HG03097 (cell line): ENCODE measurements around the gene ADAMTS19.
"Not testable (repeated sequence)": the region's sequence is repeated elsewhere in the genome, so short reads cannot be mapped to it uniquely, and the experiment has no call there.

Source experiments
- ATAC-seq: cut with Tn5 transposase; IDR thresholded peaks from one replicate; pipeline ENCODE4 v1.9.1; 2021; ENCODE audit not compliant: unreplicated experiment, low FRiP score

ADAMTS19 gene, protein sequence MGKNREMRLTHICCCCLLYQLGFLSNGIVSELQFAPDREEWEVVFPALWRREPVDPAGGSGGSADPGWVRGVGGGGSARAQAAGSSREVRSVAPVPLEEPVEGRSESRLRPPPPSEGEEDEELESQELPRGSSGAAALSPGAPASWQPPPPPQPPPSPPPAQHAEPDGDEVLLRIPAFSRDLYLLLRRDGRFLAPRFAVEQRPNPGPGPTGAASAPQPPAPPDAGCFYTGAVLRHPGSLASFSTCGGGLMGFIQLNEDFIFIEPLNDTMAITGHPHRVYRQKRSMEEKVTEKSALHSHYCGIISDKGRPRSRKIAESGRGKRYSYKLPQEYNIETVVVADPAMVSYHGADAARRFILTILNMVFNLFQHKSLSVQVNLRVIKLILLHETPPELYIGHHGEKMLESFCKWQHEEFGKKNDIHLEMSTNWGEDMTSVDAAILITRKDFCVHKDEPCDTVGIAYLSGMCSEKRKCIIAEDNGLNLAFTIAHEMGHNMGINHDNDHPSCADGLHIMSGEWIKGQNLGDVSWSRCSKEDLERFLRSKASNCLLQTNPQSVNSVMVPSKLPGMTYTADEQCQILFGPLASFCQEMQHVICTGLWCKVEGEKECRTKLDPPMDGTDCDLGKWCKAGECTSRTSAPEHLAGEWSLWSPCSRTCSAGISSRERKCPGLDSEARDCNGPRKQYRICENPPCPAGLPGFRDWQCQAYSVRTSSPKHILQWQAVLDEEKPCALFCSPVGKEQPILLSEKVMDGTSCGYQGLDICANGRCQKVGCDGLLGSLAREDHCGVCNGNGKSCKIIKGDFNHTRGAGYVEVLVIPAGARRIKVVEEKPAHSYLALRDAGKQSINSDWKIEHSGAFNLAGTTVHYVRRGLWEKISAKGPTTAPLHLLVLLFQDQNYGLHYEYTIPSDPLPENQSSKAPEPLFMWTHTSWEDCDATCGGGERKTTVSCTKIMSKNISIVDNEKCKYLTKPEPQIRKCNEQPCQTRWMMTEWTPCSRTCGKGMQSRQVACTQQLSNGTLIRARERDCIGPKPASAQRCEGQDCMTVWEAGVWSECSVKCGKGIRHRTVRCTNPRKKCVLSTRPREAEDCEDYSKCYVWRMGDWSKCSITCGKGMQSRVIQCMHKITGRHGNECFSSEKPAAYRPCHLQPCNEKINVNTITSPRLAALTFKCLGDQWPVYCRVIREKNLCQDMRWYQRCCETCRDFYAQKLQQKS

DNA sequence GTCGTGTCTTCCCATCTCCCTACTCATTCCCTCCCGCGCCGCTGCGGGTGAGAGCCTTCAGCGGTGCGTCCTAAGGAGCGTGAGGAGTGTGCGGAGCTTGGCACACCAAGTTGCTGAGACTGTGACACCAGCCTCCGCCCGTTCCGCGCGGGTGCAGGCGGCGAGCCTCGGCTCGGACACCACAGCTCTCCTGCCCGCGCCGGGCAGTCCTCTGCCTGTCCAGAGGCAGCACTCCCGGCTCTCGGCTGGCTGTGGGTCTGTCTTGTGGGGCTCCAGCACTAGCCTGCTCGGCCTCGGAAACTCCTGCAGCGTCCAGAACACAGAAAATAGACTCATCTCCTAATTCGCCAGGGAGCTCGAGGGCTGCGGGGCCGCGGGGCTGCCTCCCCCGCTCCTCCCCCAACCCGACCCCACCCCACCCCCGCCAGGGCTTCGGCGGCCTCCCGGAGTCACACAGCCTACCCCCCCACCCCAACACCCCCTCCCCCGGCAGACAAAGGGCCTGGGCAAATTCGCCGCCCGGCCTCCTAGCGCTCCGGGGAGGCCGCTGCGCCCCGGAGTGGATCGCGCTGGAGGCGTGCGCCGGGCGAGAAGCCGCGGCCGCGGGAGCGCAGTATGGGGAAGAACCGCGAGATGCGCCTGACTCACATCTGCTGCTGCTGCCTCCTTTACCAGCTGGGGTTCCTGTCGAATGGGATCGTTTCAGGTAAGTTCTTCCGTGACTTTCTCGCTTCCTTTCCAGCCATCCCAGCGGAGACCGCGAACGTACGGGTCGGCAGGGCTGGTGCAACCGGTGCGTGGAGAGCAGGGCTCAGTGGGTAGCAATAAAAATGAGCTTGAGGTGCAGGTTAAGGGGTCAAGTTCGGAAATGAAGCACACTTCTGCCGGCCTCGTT is at the start of gene ADAMTS19:
Gene ADAMTS19, plus strand, starts transcription at position 522 of the 895 bp plus-strand sequence. Its CDS starts 94 bp downstream, at position 616.
- ATAC-seq = no peak

DNA sequence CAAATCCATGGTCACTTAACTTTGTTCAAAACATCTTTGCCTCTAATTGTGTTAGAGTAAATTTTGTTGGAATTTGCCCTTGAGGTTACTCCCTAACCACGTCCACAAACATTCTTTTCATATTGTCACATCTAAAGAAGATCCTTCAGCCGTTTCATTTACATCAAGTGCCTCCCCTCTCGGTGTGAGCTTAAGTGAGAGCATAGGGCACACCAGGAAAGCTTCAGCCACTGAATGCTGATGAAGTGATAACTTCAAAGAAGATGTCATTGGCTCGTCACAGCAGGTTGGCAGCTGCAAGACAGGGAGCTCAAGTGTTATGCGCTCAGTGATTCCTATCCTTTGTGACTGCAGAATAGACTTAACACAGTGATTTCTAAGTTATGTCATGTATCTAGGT is 49.6 kb upstream of the ADAMTS19 start:
- no peak for ATAC-seq

DNA sequence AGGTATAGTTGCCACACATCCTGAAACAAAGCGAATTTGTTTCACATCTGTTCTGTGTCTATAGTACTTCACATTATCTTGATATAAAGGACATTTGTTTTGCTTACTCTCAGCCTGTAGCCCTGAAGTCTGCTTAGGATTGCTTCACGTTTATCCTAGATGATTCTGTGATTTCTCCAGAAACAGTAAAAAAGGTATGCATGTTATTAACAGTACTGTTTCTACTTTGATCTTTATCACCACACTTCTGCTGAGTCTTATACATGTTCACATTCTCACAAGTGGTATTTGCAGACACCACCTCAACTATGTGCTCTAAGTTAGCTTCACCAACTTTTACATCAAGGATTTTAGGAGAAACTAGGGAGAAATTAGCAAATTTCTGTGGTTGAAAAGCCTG is 47.4 kb upstream of the ADAMTS19 start:
- ATAC-seq = no peak

DNA sequence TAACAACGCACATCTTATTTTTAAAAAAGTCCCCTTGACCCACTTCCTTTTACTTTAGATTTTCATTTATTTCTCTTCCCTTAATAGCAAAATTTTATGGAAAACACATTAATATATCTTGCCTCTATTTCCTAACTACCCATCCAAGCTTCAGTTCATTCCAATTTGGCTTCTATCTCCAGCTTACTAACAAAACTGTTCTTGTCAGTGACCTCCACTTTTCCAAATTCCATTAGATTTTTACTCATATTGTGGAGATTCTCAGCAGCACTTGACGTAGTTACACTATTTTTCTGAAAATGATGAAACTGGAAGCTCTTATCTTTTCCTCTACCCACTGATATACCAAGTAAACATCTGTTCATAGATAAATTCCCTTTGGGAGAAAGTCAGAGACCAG is 46.5 kb upstream of the ADAMTS19 start:
- no peak for ATAC-seq

DNA sequence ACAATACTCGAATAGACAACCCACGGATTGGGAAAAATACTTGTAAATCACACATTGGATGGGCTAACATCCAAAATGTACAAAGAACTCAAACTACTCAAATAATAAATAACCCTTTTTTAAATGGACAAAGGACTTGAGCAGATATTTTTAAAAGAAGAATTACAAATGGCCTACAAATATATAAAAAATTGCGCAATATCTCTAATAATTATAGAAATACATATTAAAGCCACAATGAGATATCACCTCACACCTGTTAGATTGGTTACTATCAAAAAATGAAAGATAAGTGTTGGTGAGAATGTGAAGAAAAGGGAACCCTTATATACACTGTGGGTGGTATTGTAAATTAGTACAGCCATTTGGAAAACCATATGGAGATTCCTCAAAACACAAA is 40.8 kb upstream of the ADAMTS19 start:
- ATAC-seq = no peak

DNA sequence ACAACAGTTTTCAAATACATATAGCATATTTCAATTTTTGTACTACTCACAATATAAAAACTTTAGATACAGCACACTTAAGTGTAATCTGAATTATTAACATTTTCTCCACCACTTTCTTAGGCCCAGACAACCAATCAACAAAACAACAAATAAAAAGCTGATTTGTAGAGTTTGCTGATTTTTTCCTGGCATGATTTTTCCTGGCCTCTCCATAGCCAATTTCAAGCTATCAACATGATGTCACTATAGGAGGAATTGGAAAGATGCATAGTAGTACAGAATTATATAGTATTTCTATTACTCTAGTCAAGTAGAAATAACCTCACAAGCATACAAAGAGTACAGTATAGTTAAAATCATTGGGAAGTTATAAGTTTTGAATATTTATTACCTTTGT is 35.1 kb upstream of the ADAMTS19 start:
- no peak for ATAC-seq

DNA sequence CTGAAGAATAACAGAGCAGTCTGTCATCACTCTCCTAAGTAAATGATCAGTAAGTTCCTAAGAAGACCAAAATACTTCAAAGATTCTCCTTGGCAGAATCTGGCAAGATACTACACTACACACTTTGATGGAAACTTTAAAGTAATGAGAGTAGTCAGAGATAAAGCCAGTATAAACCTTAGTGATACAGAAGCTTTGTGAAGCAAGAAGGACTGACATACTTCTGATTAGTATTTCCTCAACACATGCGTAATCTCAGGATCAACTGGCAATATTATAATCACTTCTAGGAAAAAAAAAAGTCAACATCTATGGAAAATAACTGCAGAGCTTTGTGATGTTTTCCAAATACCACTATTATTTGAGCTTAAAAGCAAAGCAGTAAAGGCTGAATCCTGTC is 34.0 kb upstream of the ADAMTS19 start:
- no peak for ATAC-seq

DNA sequence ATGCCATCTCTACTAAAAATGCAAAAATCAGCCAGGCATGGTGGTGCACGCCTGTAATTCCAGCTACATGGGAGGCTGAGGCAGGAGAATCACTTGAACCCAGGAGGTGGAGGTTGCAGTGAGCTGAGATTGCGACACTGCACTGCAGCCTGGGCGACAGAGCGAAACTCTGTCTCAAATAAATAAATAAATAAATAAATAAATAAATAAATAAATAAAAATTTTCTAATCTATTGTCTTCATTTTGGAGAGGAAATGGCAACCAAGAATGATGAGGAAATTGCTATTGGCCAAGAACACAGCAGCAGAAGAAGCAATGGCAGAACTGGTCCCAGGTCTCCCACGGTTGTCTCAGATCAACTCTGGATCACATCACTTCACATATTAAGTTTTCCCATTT is 31.5 kb upstream of the ADAMTS19 start:
- ATAC-seq = not testable (repeated sequence)

DNA sequence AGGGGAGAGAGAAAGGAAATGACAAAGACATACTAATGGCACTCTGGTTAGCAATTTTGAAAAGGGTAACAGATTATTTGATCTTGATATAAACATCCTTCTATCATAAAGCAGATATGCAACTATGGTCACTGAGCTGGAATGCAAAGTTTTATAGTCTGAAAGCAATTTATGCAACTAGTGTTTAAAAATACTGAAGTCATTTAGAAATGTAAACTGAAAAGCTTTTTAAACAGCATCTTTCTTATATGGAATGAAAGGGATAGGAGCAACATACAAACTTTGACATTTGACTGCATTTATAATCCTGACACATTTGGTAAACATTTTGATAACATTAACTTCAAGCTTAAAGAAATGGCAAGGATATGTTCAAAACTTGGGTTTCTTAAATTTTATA is 28.7 kb upstream of the ADAMTS19 start:
- no peak for ATAC-seq

DNA sequence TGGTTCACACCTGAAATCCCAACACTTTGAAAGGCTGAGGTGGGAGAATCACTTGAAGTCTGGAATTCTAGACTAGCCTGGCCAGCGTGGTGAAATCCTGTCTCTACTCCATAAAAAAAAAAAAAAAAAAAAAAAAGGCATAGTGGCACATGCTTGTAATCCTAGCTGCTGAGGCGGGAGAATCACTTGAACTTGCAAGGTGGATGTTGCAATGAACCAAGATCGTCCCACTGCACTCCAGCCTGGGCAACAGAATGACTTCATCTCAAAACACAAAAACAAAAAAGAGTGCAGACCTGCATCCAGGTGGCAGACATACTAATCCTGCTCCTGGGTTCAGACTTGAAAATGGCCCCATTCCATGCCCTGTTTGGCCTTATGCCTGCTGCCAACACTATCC is 21.8 kb upstream of the ADAMTS19 start:
- no peak for ATAC-seq

DNA sequence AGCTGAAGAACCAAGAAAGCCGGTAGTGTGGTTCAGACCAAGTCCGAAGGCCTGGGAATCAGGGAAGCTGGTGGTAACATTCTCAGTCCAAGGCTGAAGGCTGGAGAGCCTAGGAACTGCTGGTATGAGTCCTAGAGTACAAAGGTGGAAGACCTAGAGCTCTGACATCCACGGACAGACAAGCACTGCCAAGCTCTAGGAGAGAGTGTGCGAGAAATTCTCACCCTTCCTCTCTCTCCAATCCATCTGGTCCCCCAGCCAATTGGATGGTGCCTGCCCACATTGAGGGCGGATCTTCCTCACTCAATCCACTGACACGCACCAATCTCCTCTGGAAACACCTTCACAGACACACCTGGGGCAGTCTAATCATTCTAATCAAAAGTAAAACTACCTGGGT is 19.7 kb upstream of the ADAMTS19 start:
- ATAC-seq = no peak

DNA sequence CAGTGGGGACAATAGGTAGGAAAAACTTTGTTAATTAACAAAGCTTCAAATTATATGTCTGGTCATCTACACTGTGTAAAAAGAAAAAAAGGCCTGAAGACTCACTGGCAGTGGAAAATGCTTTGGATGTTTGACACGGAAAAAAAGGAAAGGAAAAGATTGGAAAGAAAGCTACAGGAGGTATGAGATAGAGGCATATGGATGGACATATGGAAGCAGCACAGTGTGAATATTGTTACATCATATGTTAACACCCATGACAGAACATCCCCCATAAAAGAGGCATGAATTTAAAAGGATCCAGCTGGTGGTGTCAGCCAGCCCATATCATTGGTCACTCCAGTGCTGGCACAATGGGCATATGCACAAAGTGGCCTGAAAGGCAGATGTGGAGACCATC is 19.0 kb upstream of the ADAMTS19 start:
- ATAC-seq = no peak

DNA sequence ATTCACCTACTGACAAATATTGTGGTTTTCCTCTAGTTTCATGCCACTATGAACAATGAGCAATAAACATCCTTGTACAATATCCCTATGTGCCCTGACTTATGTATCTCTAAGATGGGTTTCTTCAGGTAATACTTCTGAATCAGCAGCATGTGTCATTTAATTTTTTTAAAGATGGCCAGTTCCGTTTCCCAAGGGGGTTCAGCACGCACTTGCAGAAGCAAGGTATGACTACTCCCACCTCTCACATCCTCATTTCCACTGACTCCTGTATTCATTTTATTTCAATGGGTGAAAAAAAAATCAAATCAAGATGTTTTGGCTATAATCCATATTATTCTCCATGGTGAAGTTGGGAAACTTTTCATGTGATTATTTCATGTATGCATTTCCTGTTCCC is 14.7 kb upstream of the ADAMTS19 start:
- no peak for ATAC-seq

DNA sequence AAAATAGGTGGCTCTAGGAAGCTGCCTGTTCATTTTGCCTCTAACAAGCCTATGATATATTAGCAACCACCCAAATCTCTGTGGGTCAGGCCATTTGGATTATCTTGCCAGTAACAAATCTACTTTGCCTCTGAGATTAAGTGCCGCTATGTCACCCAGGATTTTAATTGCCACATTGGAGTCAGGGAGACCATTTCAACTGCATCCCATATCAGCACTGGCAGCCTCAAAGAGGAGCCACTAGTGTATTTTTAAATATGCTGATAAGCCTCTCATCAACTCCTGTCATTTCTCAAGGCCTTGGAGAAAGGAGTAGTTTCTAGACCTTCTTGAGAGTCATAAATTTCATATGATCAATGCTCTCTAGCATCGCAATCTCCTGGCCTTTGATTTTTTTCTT is 12.1 kb upstream of the ADAMTS19 start:
- ATAC-seq = no peak

DNA sequence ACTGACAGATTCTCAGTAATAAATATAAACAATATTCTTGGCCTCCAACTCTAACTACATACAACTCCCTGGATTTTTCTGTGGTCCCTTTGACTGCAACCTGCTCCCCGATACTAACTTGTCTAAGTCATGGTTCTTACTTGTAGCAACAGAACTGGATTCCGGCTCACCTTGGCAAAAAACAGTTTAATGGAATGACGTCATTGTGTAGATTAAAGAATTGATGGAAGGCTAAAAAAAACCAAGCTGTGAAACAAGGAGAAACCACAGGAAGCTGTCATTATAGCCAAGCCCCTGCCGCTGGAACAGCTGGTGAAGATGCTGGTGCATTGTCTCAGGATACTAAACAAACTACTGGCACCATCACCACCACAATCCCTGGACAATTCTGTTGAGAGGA is 11.4 kb upstream of the ADAMTS19 start:
- ATAC-seq = no peak

DNA sequence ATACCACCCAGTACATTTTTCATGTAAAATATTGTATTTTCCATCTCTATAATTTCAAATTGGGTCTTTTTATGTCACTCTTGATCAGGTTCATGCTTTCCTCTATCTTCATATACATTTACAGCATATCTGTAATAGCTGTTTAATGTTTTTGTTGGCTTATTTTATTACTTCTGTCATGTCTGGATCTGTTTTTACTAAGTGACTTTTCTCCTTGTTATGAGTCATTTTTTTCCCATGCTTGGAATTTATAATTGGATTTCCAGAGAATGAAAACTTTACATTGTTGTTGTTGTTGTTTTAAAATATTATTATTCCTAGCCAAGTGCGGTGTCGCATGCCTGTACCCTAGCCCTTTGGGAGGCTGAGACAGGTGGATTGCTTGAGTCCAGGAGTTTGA is 5.6 kb upstream of the ADAMTS19 start:
- no peak for ATAC-seq

DNA sequence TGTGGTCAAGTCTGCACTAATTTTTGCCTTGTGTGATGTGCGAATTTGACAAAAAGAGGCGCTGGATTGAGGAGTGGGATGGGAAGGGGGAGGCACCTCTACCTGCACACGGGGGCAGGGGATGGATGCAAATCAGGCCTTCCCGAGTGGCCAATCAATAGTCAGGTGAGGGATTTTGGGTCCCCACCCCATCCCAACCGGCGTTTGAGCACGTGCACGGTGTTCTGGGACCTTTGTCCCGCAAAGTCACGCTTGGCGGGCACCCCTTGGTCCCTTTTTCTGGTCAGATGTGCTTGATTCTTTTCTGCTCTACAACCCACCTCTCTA is 685 bp upstream of the ADAMTS19 start:
- no peak for ATAC-seq

DNA sequence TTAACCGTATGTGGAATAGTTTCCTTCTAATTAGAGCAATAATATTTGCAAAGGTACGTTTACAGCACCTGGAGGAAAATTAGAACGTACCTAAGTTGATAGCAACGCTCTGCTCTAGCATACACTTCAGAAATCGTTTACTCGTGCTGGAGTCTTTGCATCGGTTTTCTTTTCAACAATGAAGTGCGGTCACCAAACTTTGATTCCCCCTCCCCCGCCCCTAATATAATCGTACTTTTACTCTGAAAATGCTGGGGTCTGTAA is 506 bp downstream of the ADAMTS19 start:
- no peak for ATAC-seq

DNA sequence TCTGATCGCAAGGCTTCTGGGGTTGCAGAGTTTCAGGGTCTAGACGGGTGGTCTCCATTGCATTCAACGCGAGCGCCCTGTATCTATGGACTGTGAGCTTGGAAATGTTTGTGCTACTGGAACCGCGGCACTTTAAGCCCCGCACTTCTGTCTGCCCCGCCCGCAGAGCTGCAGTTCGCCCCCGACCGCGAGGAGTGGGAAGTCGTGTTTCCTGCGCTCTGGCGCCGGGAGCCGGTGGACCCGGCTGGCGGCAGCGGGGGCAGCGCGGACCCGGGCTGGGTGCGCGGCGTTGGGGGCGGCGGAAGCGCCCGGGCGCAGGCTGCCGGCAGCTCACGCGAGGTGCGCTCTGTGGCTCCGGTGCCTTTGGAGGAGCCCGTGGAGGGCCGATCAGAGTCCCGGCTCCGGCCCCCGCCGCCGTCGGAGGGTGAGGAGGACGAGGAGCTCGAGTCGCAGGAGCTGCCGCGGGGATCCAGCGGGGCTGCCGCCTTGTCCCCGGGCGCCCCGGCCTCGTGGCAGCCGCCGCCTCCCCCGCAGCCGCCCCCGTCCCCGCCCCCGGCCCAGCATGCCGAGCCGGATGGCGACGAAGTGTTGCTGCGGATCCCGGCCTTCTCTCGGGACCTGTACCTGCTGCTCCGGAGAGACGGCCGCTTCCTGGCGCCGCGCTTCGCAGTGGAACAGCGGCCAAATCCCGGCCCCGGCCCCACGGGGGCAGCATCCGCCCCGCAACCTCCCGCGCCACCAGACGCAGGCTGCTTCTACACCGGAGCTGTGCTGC is 1.0 kb downstream of the ADAMTS19 start:
- peak; percentile 60 for ATAC-seq
